HCT116 (cell line): ENCODE measurements around the gene LIPE.

Source experiments
- EGR1 ChIP-seq: IDR thresholded peaks from 2 replicates; pipeline ENCODE4 v1.6.1; 2012; ENCODE audit warnings: low read depth
- EZH2 ChIP-seq: fragments of 200-600 bp; sonication (generic); IDR thresholded peaks from 2 replicates; pipeline ENCODE4 v1.6.1; 2017; ENCODE audit warnings: antibody characterized with exemption, mixed run types
- EZH2phosphoT487 ChIP-seq: fragments of 200-600 bp; IDR thresholded peaks from 2 replicates; pipeline ENCODE4 v1.6.1; 2018; ENCODE audit warnings: antibody characterized with exemption, borderline replicate concordance
- POLR2A ChIP-seq: IDR thresholded peaks from 2 replicates; pipeline ENCODE4 v1.7.0; 2011; ENCODE audit warnings: borderline replicate concordance; ENCODE audit not compliant: insufficient read depth, insufficient read length; ENCODE audit errors: extremely low read depth
- POLR2AphosphoS5 ChIP-seq: IDR thresholded peaks from 2 replicates; pipeline ENCODE4 v1.6.1; 2011; ENCODE audit warnings: mild to moderate bottlenecking, low read depth, low read length, moderate library complexity
- YY1 ChIP-seq: IDR thresholded peaks from 2 replicates; pipeline ENCODE4 v1.6.1; 2011; ENCODE audit warnings: low read length, low read depth, moderate library complexity, mild to moderate bottlenecking; ENCODE audit not compliant: insufficient replicate concordance; ENCODE audit errors: extremely low read depth
- ZFX ChIP-seq: fragments of 450-650 bp; IDR thresholded peaks from 2 replicates; pipeline ENCODE4 v1.6.1; 2017
- TF ChIP-seq, protein P1 (sequence below), 3 experiments: fragments of 200-600 bp in 1 of 3; sonication (generic) in 1 of 3; IDR thresholded peaks in 2 of 3; conservative IDR thresholded peaks in 1 of 3; 2 replicates each; pipeline ENCODE4 v1.5.1; 2012 to 2017; ENCODE audit warnings: low read depth in 2 of 3, low read length in 2 of 3, antibody characterized with exemption in 1 of 3, borderline replicate concordance in 1 of 3, control low read depth in 1 of 3, mild to moderate bottlenecking in 1 of 3, mixed read lengths in 1 of 3, mixed run types in 1 of 3, moderate library complexity in 1 of 3; ENCODE audit not compliant: insufficient read depth in 1 of 3
- TF ChIP-seq, protein P2 (sequence below): IDR thresholded peaks from 2 replicates; pipeline ENCODE4 v1.6.1; 2012

DNA sequence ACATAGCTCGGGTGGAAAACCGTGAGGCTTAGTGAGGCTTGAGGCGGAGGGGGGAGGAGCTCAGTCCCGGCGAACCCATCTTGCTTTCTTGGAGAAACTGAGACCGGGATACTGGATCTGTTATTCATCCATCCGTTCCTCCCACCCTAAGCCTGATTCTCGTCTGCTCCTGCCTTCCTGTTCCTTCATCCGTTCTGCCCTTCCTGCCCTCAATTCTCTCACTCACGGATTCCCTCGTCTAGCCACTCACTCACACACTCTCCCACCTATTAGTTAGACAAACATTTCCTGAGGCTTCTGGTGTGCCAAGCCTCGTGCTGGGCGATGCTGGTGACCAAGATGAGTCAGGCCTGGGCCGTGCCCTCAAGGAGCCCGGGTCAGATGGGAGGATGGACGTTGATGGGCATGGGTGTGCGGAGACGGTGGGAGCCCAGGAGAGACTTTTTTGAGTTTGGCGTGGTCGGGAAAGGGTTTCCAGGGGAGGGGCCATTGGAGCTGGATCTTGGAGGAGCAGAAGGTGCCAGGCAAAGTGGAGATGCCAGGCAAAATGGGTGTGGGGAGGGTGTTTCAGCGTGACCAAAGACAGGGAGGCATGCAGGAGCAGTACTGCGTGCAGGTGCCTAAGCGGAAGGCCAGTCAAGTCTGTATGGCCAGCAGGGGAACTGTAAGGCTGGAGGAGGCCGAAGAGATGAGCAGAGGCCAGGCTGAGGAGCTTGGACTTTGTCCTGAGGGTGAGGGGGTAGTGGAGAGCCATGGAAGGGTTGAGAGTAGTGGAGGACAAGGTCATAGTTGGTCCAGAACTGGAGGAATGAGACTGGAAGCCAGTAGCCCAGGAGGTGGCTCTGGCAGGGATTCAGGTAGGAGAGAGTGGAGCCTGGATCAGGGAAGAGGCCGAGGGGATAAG is 29.7 kb downstream of the LIPE start:
- TF ChIP-seq, protein P1, sequence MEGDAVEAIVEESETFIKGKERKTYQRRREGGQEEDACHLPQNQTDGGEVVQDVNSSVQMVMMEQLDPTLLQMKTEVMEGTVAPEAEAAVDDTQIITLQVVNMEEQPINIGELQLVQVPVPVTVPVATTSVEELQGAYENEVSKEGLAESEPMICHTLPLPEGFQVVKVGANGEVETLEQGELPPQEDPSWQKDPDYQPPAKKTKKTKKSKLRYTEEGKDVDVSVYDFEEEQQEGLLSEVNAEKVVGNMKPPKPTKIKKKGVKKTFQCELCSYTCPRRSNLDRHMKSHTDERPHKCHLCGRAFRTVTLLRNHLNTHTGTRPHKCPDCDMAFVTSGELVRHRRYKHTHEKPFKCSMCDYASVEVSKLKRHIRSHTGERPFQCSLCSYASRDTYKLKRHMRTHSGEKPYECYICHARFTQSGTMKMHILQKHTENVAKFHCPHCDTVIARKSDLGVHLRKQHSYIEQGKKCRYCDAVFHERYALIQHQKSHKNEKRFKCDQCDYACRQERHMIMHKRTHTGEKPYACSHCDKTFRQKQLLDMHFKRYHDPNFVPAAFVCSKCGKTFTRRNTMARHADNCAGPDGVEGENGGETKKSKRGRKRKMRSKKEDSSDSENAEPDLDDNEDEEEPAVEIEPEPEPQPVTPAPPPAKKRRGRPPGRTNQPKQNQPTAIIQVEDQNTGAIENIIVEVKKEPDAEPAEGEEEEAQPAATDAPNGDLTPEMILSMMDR (IDR thresholded peaks at IDR 0.05 in 2 of 3, conservative IDR thresholded peaks at IDR 0.05 in 1 of 3; ENCODE audit: borderline replicate concordance in 1 of 3, insufficient read depth in 1 of 3, low read depth in 2 of 3, low read length in 2 of 3), result peak in 1 of 3 experiments; percentile 8; a peak in 1 of 6 replicates
- TF ChIP-seq ZFX, result 0 out of 2 replicates have a peak, but pooled peaks have one; percentile 26
- no peak for TF ChIP-seq POLR2AphosphoS5
- no peak for TF ChIP-seq POLR2A
- no peak for TF ChIP-seq YY1
- no peak for TF ChIP-seq EGR1
- TF ChIP-seq, protein P2, sequence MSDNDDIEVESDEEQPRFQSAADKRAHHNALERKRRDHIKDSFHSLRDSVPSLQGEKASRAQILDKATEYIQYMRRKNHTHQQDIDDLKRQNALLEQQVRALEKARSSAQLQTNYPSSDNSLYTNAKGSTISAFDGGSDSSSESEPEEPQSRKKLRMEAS, result peak; percentile 90
- no peak for TF ChIP-seq EZH2
- TF ChIP-seq EZH2phosphoT487, result no peak
